Adrenal gland (tissue), 5 donors: ENCODE data around the gene ZNF576.

Source experiments
- CTCF ChIP-seq, 6 experiments: fragments of 450-650 bp in 4 of 6; fragments of 200-600 bp in 2 of 6; sonication (generic) in 1 of 6; IDR thresholded peaks; 1 replicate in 5 of 6; 2 replicates in 1 of 6; pipeline versions ENCODE4 v1.5.1 to v1.8.0; 2016 to 2021; ENCODE audit warnings: antibody characterized with exemption in 6 of 6, mild to moderate bottlenecking in 2 of 6, moderate library complexity in 1 of 6
- POLR2A ChIP-seq, 2 donors: fragments of 450-650 bp; IDR thresholded peaks; one replicate each; pipeline ENCODE4 v1.6.1; 2017; ENCODE audit warnings: antibody characterized with exemption in 2 of 2, mild to moderate bottlenecking in 2 of 2, moderate library complexity in 1 of 2
- donor health status: DM: no; HTN: no; CAD: no.

GRCh38 chr19:43622956-43623355 is 26.6 kb downstream of the ZNF576 start:
- TF ChIP-seq CTCF (IDR thresholded peaks at IDR 0.05) (no peak), POLR2A (IDR thresholded peaks at IDR 0.05) (no peak)
